Limb (tissue), 2 donors: ENCODE measurements around the gene LIPM.

Source experiments
- DNase-seq, 2 donors: peaks; one replicate each; pipeline ENCODE4 v3.0.0-alpha.2; 2016; ENCODE audit errors: extremely low spot score in 2 of 2

LIPM gene

GRCh38 chr10:88800152-88801125 lies 2.1 kb upstream of the LIPM start:
- DNase-seq: no peak

GRCh38 chr10:88803641-88804040 lies 1.1 kb downstream of the LIPM start:
- DNase-seq: no peak

- no peak for DNase-seq
Observed at GRCh38 chr10:88804083-88804812, 1.7 kb downstream of the LIPM start.

- no peak for DNase-seq
Observed at GRCh38 chr10:88805361-88805760, 2.8 kb downstream of the LIPM start.

GRCh38 chr10:88805924-88806323 lies 3.4 kb downstream of the LIPM start:
- no peak for DNase-seq

- no peak for DNase-seq
Observed at GRCh38 chr10:88809621-88810020, 7.1 kb downstream of the LIPM start.

GRCh38 chr10:88810196-88810961 lies 7.8 kb downstream of the LIPM start:
- DNase-seq: peak in 1 of 2 donors; percentile 27

GRCh38 chr10:88813200-88813599 lies 10.7 kb downstream of the LIPM start:
- DNase-seq: no peak

- no peak for DNase-seq
Observed at GRCh38 chr10:88819290-88819689, 16.8 kb downstream of the LIPM start.

- peak in 1 of 2 donors; percentile 77 for DNase-seq
Observed at GRCh38 chr10:88820748-88821401, 18.3 kb downstream of the LIPM start.

- no peak for DNase-seq
Observed at GRCh38 chr10:88826388-88826787, 23.9 kb downstream of the LIPM start.

GRCh38 chr10:88827671-88828070 lies 25.1 kb downstream of the LIPM start:
- no peak for DNase-seq

GRCh38 chr10:88828310-88828709 lies 25.8 kb downstream of the LIPM start:
- DNase-seq: no peak

GRCh38 chr10:88830643-88831268 lies 28.2 kb downstream of the LIPM start:
- DNase-seq: no peak

- DNase-seq: no peak
Observed at GRCh38 chr10:88831709-88832108, 29.2 kb downstream of the LIPM start.

- no peak for DNase-seq
Observed at GRCh38 chr10:88832376-88832775, 29.8 kb downstream of the LIPM start.

- no peak for DNase-seq
Observed at GRCh38 chr10:88833156-88833555, 30.6 kb downstream of the LIPM start.

GRCh38 chr10:88833723-88834122 lies 31.2 kb downstream of the LIPM start:
- DNase-seq: no peak

- peak; percentile 84 to 90 for DNase-seq
Observed at GRCh38 chr10:88835096-88835909, 32.8 kb downstream of the LIPM start.

- no peak for DNase-seq
Observed at GRCh38 chr10:88835910-88836221, 33.3 kb downstream of the LIPM start.
